Astrocyte (in vitro differentiated cells and primary cell): ENCODE measurements around the gene GNG12. TPM values are rescaled to one million over a fixed set of nuclear protein-coding genes. Genes with fewer than 3 reads are reported as not detected.

Source experiments
- DNase-seq: peaks from one replicate; pipeline ENCODE4 v3.0.0-alpha.2; 2010; ENCODE audit warnings: low read depth
- FAIRE-seq: peaks from 2 replicates; lab custom pipeline; 2011; peaks lifted over from hg19 to GRCh38; lab: Jason Lieb, UNC
- H2AFZ ChIP-seq: 2 replicates; pipeline ENCODE4 v1.6.0; 2012; ENCODE audit warnings: low read depth, low read length, inconsistent platforms
- H3K27ac ChIP-seq: 2 replicates; pipeline ENCODE4 v1.5.1; 2011; ENCODE audit warnings: low read depth, low read length, inconsistent platforms
- H3K27me3 ChIP-seq: 2 replicates; pipeline ENCODE4 v1.6.0; 2011; ENCODE audit warnings: low read length, inconsistent platforms; ENCODE audit not compliant: insufficient read depth
- H3K36me3 ChIP-seq: 2 replicates; pipeline ENCODE4 v1.5.1; 2011; ENCODE audit warnings: low read length, inconsistent platforms; ENCODE audit not compliant: insufficient read depth
- H3K4me1 ChIP-seq: 2 replicates; pipeline ENCODE4 v1.5.1; 2011; ENCODE audit warnings: low read length, inconsistent platforms; ENCODE audit not compliant: insufficient read depth
- H3K4me2 ChIP-seq: 2 replicates; pipeline ENCODE4 v1.6.0; 2012; ENCODE audit warnings: low read length, inconsistent platforms
- H3K4me3 ChIP-seq: 2 replicates; pipeline ENCODE4 v1.5.1; 2011; ENCODE audit warnings: low read depth, mild to moderate bottlenecking, low read length, inconsistent platforms; ENCODE audit not compliant: insufficient read depth
- H3K79me2 ChIP-seq: 2 replicates; pipeline ENCODE4 v1.6.0; 2012; ENCODE audit warnings: mild to moderate bottlenecking, low read length, inconsistent platforms; ENCODE audit not compliant: insufficient read depth
- H3K9ac ChIP-seq: 2 replicates; pipeline ENCODE4 v1.6.0; 2012; ENCODE audit warnings: mild to moderate bottlenecking, low read length, inconsistent platforms
- H3K9me3 ChIP-seq: 2 replicates; pipeline ENCODE4 v1.5.1; 2012; ENCODE audit warnings: low read depth, mild to moderate bottlenecking, low read length, inconsistent platforms; ENCODE audit not compliant: insufficient read depth
- H4K20me1 ChIP-seq: 2 replicates; pipeline ENCODE4 v1.6.0; 2012; ENCODE audit warnings: low read length, inconsistent platforms; ENCODE audit not compliant: insufficient read depth
- H3K27ac Mint-ChIP-seq: one replicate; pipeline ENCODE4 v1.8.0; 2021; ENCODE audit warnings: mild to moderate bottlenecking, mixed read lengths; ENCODE audit not compliant: unreplicated experiment
- H3K27me3 Mint-ChIP-seq: one replicate; pipeline ENCODE4 v1.8.0; 2021; ENCODE audit warnings: low read depth, mixed read lengths; ENCODE audit not compliant: unreplicated experiment
- H3K36me3 Mint-ChIP-seq: one replicate; pipeline ENCODE4 v1.8.0; 2021; ENCODE audit warnings: low read depth, mixed read lengths; ENCODE audit not compliant: unreplicated experiment
- H3K4me1 Mint-ChIP-seq: one replicate; pipeline ENCODE4 v1.8.0; 2021; ENCODE audit warnings: low read depth, mixed read lengths; ENCODE audit not compliant: unreplicated experiment
- H3K4me3 Mint-ChIP-seq: one replicate; pipeline ENCODE4 v1.8.0; 2021; ENCODE audit warnings: mild to moderate bottlenecking, moderate library complexity, mixed read lengths; ENCODE audit not compliant: unreplicated experiment
- H3K9me3 Mint-ChIP-seq: one replicate; pipeline ENCODE4 v1.8.0; 2021; ENCODE audit warnings: mild to moderate bottlenecking, mixed read lengths; ENCODE audit not compliant: unreplicated experiment
- EZH2 ChIP-seq: IDR thresholded peaks from 2 replicates; pipeline ENCODE4 v1.6.1; 2012; ENCODE audit warnings: mild to moderate bottlenecking, low read length, inconsistent platforms; ENCODE audit not compliant: insufficient read depth
- total RNA-seq: library from RNA; stranded (reverse); gene quantifications from 2 replicates; pipeline ENCODE4 v1.2.1, GENCODE V29; 2021
- TF ChIP-seq, protein P1 (sequence below): IDR thresholded peaks from 2 replicates; pipeline ENCODE4 v1.5.1; 2011; ENCODE audit warnings: low read depth, mild to moderate bottlenecking, inconsistent platforms, low read length, moderate library complexity; ENCODE audit not compliant: insufficient read depth

Gene GNG12
- total RNA-seq, 1 donor from 2014 or later = 101 TPM

GRCh38 chr1:67700692-67701410 lies 132.4 kb downstream of the GNG12 start:
- Histone ChIP-seq H3K4me3 (no peak overlapping the region), H3K4me2 (peak overlapping the region; percentile 7), H3K9ac (peak overlapping the region; percentile 51), H3K27ac (peak overlapping the region; percentile 68), H3K79me2 (no peaks in the 10 kb centered on the region), H3K36me3 (peaks cover 23% of the 10 kb centered on the region), H3K9me3 (no peaks in the 10 kb centered on the region), H2AFZ (no peak overlapping the region), H4K20me1 (peaks cover 6% of the 10 kb centered on the region), H3K27me3 (no peaks in the 10 kb centered on the region), H3K4me1 (peaks cover 10% of the 10 kb centered on the region)
- DNase-seq (peak; percentile 70), FAIRE-seq (no peak)
- Mint-ChIP-seq H3K27me3 (no peaks in the 10 kb centered on the region), H3K4me1 (peaks cover 22% of the 10 kb centered on the region), H3K36me3 (peaks cover 8% of the 10 kb centered on the region), H3K4me3 (peak overlapping the region; percentile 3), H3K9me3 (no peaks in the 10 kb centered on the region), H3K27ac (peak overlapping the region; percentile 68)
- no peak for TF ChIP-seq EZH2
- TF ChIP-seq, protein P1, sequence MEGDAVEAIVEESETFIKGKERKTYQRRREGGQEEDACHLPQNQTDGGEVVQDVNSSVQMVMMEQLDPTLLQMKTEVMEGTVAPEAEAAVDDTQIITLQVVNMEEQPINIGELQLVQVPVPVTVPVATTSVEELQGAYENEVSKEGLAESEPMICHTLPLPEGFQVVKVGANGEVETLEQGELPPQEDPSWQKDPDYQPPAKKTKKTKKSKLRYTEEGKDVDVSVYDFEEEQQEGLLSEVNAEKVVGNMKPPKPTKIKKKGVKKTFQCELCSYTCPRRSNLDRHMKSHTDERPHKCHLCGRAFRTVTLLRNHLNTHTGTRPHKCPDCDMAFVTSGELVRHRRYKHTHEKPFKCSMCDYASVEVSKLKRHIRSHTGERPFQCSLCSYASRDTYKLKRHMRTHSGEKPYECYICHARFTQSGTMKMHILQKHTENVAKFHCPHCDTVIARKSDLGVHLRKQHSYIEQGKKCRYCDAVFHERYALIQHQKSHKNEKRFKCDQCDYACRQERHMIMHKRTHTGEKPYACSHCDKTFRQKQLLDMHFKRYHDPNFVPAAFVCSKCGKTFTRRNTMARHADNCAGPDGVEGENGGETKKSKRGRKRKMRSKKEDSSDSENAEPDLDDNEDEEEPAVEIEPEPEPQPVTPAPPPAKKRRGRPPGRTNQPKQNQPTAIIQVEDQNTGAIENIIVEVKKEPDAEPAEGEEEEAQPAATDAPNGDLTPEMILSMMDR = no peak

GRCh38 chr1:67700220-67700619 lies 133.0 kb downstream of the GNG12 start:
- Mint-ChIP-seq H3K36me3 (peaks cover 4% of the 10 kb centered on the region), H3K4me3 (peak overlapping the region; percentile 3), H3K9me3 (no peaks in the 10 kb centered on the region), H3K27ac (peak overlapping the region; percentile 68), H3K4me1 (peaks cover 20% of the 10 kb centered on the region), H3K27me3 (no peaks in the 10 kb centered on the region)
- Histone ChIP-seq H3K9ac (peak overlapping the region; percentile 51), H3K27ac (peak overlapping the region; percentile 68), H3K27me3 (no peaks in the 10 kb centered on the region), H3K9me3 (no peaks in the 10 kb centered on the region), H3K4me3 (no peak overlapping the region), H3K4me1 (peaks cover 10% of the 10 kb centered on the region), H2AFZ (no peak overlapping the region), H3K4me2 (peak overlapping the region; percentile 7), H3K79me2 (no peaks in the 10 kb centered on the region), H3K36me3 (peaks cover 17% of the 10 kb centered on the region), H4K20me1 (peaks cover 6% of the 10 kb centered on the region)
- TF ChIP-seq EZH2 = no peak
- TF ChIP-seq, protein P1 = no peak
- DNase-seq = no peak
- no peak for FAIRE-seq

GRCh38 chr1:67696708-67697107 lies 136.6 kb downstream of the GNG12 start:
- no peak for DNase-seq
- Histone ChIP-seq H3K79me2 (no peaks in the 10 kb centered on the region), H2AFZ (no peak overlapping the region), H3K9ac (no peak overlapping the region), H3K4me3 (no peak overlapping the region), H3K36me3 (peaks cover 2% of the 10 kb centered on the region), H3K4me2 (no peak overlapping the region), H3K27ac (no peak overlapping the region), H4K20me1 (peaks cover 6% of the 10 kb centered on the region), H3K27me3 (no peaks in the 10 kb centered on the region), H3K4me1 (peaks cover 10% of the 10 kb centered on the region), H3K9me3 (no peaks in the 10 kb centered on the region)
- TF ChIP-seq, protein P1 = no peak
- TF ChIP-seq EZH2 = no peak
- peaks cover 20% of the 10 kb centered on the region for H3K4me1 Mint-ChIP-seq
- no peaks in the 10 kb centered on the region for H3K27me3 Mint-ChIP-seq
- FAIRE-seq = no peak
- no peak overlapping the region for H3K4me3 Mint-ChIP-seq
- no peaks in the 10 kb centered on the region for H3K36me3 Mint-ChIP-seq
- H3K27ac Mint-ChIP-seq = no peak overlapping the region
- H3K9me3 Mint-ChIP-seq = no peaks in the 10 kb centered on the region
